Panc1 (cell line): ENCODE results near the gene IFTAP. TPM values are rescaled to one million over a fixed set of nuclear protein-coding genes. Genes with fewer than 3 reads are reported as not detected.

Source experiments
- ATAC-seq: fragments of 200-7000 bp; cut with Tn5 transposase; 2 replicates; pipeline ENCODE4 v1.9.1; 2020; ENCODE audit warnings: mild to moderate bottlenecking, moderate library complexity
- BruUV-seq: library from RNA; stranded (reverse); fragments of 400-500 nt; replicated peaks from 2 replicates; lab custom pipeline; 2021; lab: Mats Ljungman, UMichigan
- CTCF ChIA-PET: fragments of 300-600 bp; sonication (Branson Sonifier 250); formaldehyde crosslinking; loops from one replicate; lab custom pipeline; 2022; ENCODE audit warnings: antibody characterized with exemption; lab: Charles Lee
- POLR2A ChIA-PET: fragments of 300-600 bp; sonication (Branson Sonifier 250); formaldehyde crosslinking; loops from one replicate; lab custom pipeline; 2022; ENCODE audit warnings: antibody characterized with exemption; lab: Charles Lee
- DNase-seq: peaks from one replicate; pipeline ENCODE4 v3.0.0-alpha.2; 2010; ENCODE audit warnings: low read depth, low spot score
- H3K27ac ChIP-seq: 2 replicates; pipeline ENCODE4 v1.5.1; 2011; ENCODE audit warnings: mild to moderate bottlenecking, low read length, inconsistent platforms
- H3K27me3 ChIP-seq: fragments of 200-500 bp; sonication (Bioruptor generic); 2 replicates; pipeline ENCODE4 v1.6.0; 2014; ENCODE audit warnings: low read length, inconsistent platforms; ENCODE audit not compliant: control insufficient read depth, insufficient read depth
- H3K36me3 ChIP-seq: fragments of 200-500 bp; sonication (Bioruptor generic); 2 replicates; pipeline ENCODE4 v1.5.1; 2014; ENCODE audit warnings: inconsistent platforms, mild to moderate bottlenecking, low read length, moderate library complexity; ENCODE audit not compliant: control insufficient read depth, insufficient read depth
- H3K4me1 ChIP-seq: 2 replicates; pipeline ENCODE4 v1.5.1; 2011; ENCODE audit warnings: inconsistent platforms, mild to moderate bottlenecking, low read length, moderate library complexity; ENCODE audit not compliant: control insufficient read depth, insufficient read depth
- H3K4me3 ChIP-seq, 2 experiments: 2 replicates each; pipeline ENCODE4 v1.5.1; 2011 to 2012; ENCODE audit warnings: low read depth in 2 of 2, low read length in 2 of 2, mild to moderate bottlenecking in 2 of 2, inconsistent platforms in 1 of 2, moderate library complexity in 1 of 2
- H3K9me3 ChIP-seq: fragments of 200-500 bp; sonication (Bioruptor generic); 2 replicates; pipeline ENCODE4 v1.5.1; 2014; ENCODE audit warnings: low read depth, mild to moderate bottlenecking, inconsistent platforms, low read length, moderate library complexity; ENCODE audit not compliant: control insufficient read depth, insufficient read depth
- POLR2AphosphoS5 ChIP-seq: IDR thresholded peaks from 2 replicates; pipeline ENCODE4 v1.6.1; 2012; ENCODE audit warnings: mild to moderate bottlenecking, low read depth, low read length, moderate library complexity
- SIN3A ChIP-seq: IDR thresholded peaks from 2 replicates; pipeline ENCODE4 v1.6.1; 2012; ENCODE audit warnings: low read depth, mild to moderate bottlenecking, low read length, moderate library complexity, borderline replicate concordance; ENCODE audit not compliant: insufficient read depth
- TCF7L2 ChIP-seq: IDR thresholded peaks from 2 replicates; pipeline ENCODE4 v1.6.1; 2011; ENCODE audit warnings: mild to moderate bottlenecking, low read depth, low read length, inconsistent platforms
- in situ Hi-C: cut with HindIII; loops from 2 replicates; pipeline ENCODE4 v1.10.0; 2016; ENCODE audit warnings: low sequenced_read_pairs, low pct_unique_long_range_greater_than_20kb
- intact Hi-C: fragments of 100-400 bp; cut with micrococcal nuclease; formaldehyde crosslinking; loops from one replicate; pipeline ENCODE4 v1.10.0; 2022; ENCODE audit not compliant: unreplicated experiment
- total RNA-seq: library from RNA; stranded (reverse); gene quantifications from one replicate; pipeline ENCODE4 v1.2.1, GENCODE V29; 2021; ENCODE audit not compliant: unreplicated experiment
- TF ChIP-seq, protein P1 (sequence below): fragments of 450-650 bp; IDR thresholded peaks from 2 replicates; pipeline ENCODE4 v1.5.1; 2017; ENCODE audit warnings: mild to moderate bottlenecking
- TF ChIP-seq, protein P2 (sequence below), 2 experiments: IDR thresholded peaks; 2 replicates each; pipeline ENCODE4 v1.6.1; 2011 to 2012; ENCODE audit warnings: low read depth in 2 of 2, control low read depth in 1 of 2, low read length in 1 of 2, mild to moderate bottlenecking in 1 of 2, moderate library complexity in 1 of 2; ENCODE audit not compliant: insufficient read depth in 1 of 2

The IFTAP gene
- total RNA-seq, 1 experiment from 2014 or later = 18.2 TPM

DNA sequence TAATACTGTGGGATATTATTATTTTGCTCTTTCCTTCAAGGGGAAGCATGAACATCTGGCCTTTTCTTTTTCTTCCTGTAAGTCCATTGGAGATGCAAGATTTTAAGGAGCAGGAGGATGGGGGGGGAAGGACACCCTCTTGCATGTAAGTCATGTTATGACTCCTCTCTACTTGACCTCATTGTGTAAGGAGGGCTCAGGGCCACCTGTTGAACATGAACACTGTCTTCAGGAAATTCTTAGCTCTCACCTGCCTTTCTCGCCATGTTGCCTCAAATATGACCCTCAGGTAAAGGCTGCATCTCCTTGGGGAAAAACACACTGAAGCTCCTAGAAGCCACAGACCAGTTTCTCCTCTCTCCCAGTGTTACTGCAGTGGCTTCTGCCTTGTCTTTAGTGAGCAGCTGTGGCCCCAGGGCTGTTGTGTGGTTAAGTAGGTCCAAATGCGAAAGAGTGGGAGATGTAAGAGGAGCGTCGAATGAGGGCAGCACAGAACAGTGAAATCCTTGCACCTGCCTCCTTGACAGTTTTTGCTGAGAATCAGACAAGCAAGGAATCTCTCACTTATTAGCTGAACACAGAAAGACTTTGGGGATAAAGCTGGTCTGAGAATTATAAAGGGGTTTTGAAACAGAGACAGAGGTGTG, 27.8 kb upstream of the IFTAP start:
- ATAC-seq (no peak), DNase-seq (no peak)
- TF ChIP-seq SIN3A (no peak), TCF7L2 (no peak), POLR2AphosphoS5 (no peak)
- TF ChIP-seq, protein P1, sequence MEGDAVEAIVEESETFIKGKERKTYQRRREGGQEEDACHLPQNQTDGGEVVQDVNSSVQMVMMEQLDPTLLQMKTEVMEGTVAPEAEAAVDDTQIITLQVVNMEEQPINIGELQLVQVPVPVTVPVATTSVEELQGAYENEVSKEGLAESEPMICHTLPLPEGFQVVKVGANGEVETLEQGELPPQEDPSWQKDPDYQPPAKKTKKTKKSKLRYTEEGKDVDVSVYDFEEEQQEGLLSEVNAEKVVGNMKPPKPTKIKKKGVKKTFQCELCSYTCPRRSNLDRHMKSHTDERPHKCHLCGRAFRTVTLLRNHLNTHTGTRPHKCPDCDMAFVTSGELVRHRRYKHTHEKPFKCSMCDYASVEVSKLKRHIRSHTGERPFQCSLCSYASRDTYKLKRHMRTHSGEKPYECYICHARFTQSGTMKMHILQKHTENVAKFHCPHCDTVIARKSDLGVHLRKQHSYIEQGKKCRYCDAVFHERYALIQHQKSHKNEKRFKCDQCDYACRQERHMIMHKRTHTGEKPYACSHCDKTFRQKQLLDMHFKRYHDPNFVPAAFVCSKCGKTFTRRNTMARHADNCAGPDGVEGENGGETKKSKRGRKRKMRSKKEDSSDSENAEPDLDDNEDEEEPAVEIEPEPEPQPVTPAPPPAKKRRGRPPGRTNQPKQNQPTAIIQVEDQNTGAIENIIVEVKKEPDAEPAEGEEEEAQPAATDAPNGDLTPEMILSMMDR = no peak
- TF ChIP-seq, protein P2, sequence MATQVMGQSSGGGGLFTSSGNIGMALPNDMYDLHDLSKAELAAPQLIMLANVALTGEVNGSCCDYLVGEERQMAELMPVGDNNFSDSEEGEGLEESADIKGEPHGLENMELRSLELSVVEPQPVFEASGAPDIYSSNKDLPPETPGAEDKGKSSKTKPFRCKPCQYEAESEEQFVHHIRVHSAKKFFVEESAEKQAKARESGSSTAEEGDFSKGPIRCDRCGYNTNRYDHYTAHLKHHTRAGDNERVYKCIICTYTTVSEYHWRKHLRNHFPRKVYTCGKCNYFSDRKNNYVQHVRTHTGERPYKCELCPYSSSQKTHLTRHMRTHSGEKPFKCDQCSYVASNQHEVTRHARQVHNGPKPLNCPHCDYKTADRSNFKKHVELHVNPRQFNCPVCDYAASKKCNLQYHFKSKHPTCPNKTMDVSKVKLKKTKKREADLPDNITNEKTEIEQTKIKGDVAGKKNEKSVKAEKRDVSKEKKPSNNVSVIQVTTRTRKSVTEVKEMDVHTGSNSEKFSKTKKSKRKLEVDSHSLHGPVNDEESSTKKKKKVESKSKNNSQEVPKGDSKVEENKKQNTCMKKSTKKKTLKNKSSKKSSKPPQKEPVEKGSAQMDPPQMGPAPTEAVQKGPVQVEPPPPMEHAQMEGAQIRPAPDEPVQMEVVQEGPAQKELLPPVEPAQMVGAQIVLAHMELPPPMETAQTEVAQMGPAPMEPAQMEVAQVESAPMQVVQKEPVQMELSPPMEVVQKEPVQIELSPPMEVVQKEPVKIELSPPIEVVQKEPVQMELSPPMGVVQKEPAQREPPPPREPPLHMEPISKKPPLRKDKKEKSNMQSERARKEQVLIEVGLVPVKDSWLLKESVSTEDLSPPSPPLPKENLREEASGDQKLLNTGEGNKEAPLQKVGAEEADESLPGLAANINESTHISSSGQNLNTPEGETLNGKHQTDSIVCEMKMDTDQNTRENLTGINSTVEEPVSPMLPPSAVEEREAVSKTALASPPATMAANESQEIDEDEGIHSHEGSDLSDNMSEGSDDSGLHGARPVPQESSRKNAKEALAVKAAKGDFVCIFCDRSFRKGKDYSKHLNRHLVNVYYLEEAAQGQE (IDR thresholded peaks at IDR 0.05; ENCODE audit: insufficient read depth in 1 of 2, low read depth in 2 of 2, low read length in 1 of 2) = no peak
- no peaks in the 10 kb centered on the region; the same call in 1 of the 2 replicates for H3K36me3 ChIP-seq
- CTCF ChIA-PET = no interaction called here
- no peaks in the 10 kb centered on the region for H3K9me3 ChIP-seq
- H3K4me3 ChIP-seq = no peak overlapping the region
- H3K4me1 ChIP-seq = peaks cover 8% of the 10 kb centered on the region
- intact Hi-C loops = loop anchor here (5.0 kb wide), 1 partner anchor 116 kb away; no protein-coding TSS in a partner anchor
- no TSS peak for BruUV-seq
- POLR2A ChIA-PET = no interaction called here
- H3K27ac ChIP-seq = peak overlapping the region; percentile 45; the same call in 1 of the 2 replicates
- peaks cover 9% of the 10 kb centered on the region; the same call in 1 of the 2 replicates for H3K27me3 ChIP-seq
- in situ Hi-C loops = no loop called here

DNA sequence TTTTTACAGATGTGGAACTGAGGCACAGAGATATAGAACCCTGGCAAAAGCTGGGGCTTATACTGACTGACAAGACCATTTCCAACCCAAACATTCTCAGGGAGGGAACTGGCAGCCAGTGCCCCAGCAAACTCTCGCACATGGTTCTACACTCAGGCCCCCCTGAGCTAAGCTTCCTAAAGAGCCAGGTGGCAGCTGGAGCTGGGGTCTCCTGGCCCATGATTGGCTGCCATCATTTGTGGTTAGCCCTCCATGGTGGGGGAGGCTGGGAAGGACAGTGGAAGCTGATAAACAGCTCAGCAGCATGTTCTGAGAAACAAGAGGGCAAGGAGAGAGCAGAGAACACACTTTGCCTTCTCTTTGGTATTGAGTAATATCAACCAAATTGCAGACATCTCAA, 26.6 kb upstream of the IFTAP start, which contains the start of gene RAG1:
TSS of gene RAG1 (plus strand) at position 314 of the 400 bp plus-strand sequence. CDS start 5,298 bp downstream, outside the sequence.
- Histone ChIP-seq H3K27ac (peak within 1 kb of the TSS; percentile 45; the same call in 1 of the 2 replicates), H3K9me3 (no peaks in the 10 kb centered on the region), H3K4me1 (peaks cover 8% of the 10 kb centered on the region), H3K36me3 (no peaks in the 10 kb centered on the region; the same call in 1 of the 2 replicates), H3K4me3 (no peak within 1 kb of the TSS), H3K27me3 (peaks cover 9% of the 10 kb centered on the region; the same call in 1 of the 2 replicates)
- ATAC-seq (no peak), DNase-seq (no peak)
- POLR2A ChIA-PET = no interaction called here
- no peak for TF ChIP-seq SIN3A
- TF ChIP-seq, protein P1 = no peak
- TF ChIP-seq POLR2AphosphoS5 = no peak
- TF ChIP-seq, protein P2 (IDR thresholded peaks at IDR 0.05; ENCODE audit: insufficient read depth in 1 of 2, low read depth in 2 of 2, low read length in 1 of 2) = no peak
- no peak for TF ChIP-seq TCF7L2
- BruUV-seq = no TSS peak
- in situ Hi-C loops = no loop called here
- intact Hi-C loops = loop anchor here (5.0 kb wide), 1 partner anchor 115 kb away; no protein-coding TSS in a partner anchor
- CTCF ChIA-PET = interaction anchor here (0.7 kb wide), 1 partner anchor 72 kb away, joined by 3 read pairs; no protein-coding TSS in a partner anchor
